ENCODE results near the gene CYFIP2. TPM values are rescaled to one million over a fixed set of nuclear protein-coding genes. Genes with fewer than 3 reads are reported as not detected.

Gene CYFIP2
- total and polyA plus RNA-seq, 2 of the 8 experiments (the other 6 are each of a cell fraction or from before 2014, with no cell fraction given): 45.1 to 80.6 TPM

DNA sequence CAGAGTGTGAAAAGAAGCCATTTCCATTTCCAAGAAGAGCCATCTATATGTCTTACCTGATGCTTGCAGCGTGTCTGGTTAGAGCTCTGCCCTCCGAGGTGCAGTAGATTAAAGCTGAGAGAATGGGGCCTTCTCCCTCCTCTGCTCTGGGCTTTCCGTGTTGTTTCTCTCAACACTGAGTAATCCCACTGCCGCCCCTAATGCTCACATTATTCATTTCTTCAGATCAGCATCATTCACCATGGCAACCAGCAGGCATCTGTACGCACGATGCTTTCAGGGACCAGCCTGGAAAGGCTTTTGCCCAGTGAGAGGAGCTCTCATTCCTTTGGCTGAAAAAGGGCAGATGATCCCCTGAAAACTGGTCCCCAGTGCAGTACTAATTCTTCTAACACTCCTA lies 79.6 kb downstream of the CYFIP2 start:
- no peak overlapping the region for H2BK5ac ChIP-seq (ENCODE audit: low read depth, low read length)
- whole genome bisulfite sequencing, 2 experiments (ENCODE audit: extremely low coverage in 1 of 2, insufficient coverage in 1 of 2, insufficient read length in 1 of 2, insufficient replicate concordance in 2 of 2, low coverage in 1 of 2, low lambda C conversion rate in 2 of 2, missing lambda C conversion rate in 1 of 2): 92% methylated on average over 6 of the region's 6 CpGs; no CpG with 5 or more reads in 1 of the 2 experiments
- H4K5ac ChIP-seq (ENCODE audit: insufficient read length, low read depth, low read length): no peak overlapping the region
- H3K27me3 ChIP-seq (replicated peaks in 1 of 4; ENCODE audit: control insufficient read depth in 3 of 4, extremely low read depth in 1 of 4, insufficient read depth in 3 of 4, low read length in 3 of 4): no peaks in the 10 kb centered on the region
- no peak overlapping the region for H2AK5ac ChIP-seq (ENCODE audit: low read depth, low read length)
- no peak overlapping the region for H3K4me2 ChIP-seq (ENCODE audit: insufficient read depth in 1 of 2, low read depth in 2 of 2, low read length in 2 of 2)
- no peaks in the 10 kb centered on the region for H3K23me2 ChIP-seq (ENCODE audit: low read depth, low read length)
- no peak overlapping the region for H4K8ac ChIP-seq (ENCODE audit: extremely low read depth, insufficient read depth, low read length)
- no peaks in the 10 kb centered on the region for H3K79me2 ChIP-seq (ENCODE audit: control insufficient read depth in 1 of 2, insufficient read depth in 2 of 2, low read length in 2 of 2)
- ChIA-PET CTCF (ENCODE audit: partially characterized antibody) (interaction anchor here (0.7 to 14.5 kb wide), 7 partner anchors 10 to 132 kb away, joined by 3 to 282 read pairs (median 20); no protein-coding TSS in a partner anchor), POLR2A (ENCODE audit: partially characterized antibody) (interaction anchor here (1.3 kb wide), 1 partner anchor 10 kb away, joined by 4 read pairs; no protein-coding TSS in a partner anchor)
- no peaks in the 10 kb centered on the region for H3K79me1 ChIP-seq (ENCODE audit: low read depth, low read length)
- H3K9me3 ChIP-seq (ENCODE audit: insufficient read depth in 2 of 2, low read depth in 1 of 2, low read length in 1 of 2): no peaks in the 10 kb centered on the region
- H2BK12ac ChIP-seq (ENCODE audit: low read depth, low read length): no peak overlapping the region
- H3K36me3 ChIP-seq (ENCODE audit: control insufficient read depth in 2 of 4, insufficient read depth in 4 of 4, low read length in 3 of 4): peaks cover 0 to 6% (median 0%) of the 10 kb centered on the region in 4 experiments; a peak in 3 of 8 replicates
- H3K27ac ChIP-seq (ENCODE audit: low read depth, low read length): no peak overlapping the region
- H4K20me1 ChIP-seq (replicated peaks in 1 of 2; ENCODE audit: control insufficient read depth in 1 of 2, insufficient read depth in 2 of 2, low read length in 2 of 2): no peaks in the 10 kb centered on the region
- H3K4ac ChIP-seq (replicated peaks; ENCODE audit: insufficient read length, low read depth, low read length): no peak overlapping the region
- no peak overlapping the region for H2BK20ac ChIP-seq (ENCODE audit: low read length)
- H4K91ac ChIP-seq (replicated peaks; ENCODE audit: insufficient read length, low read length): no peak overlapping the region
- no peak overlapping the region for H3K18ac ChIP-seq (ENCODE audit: extremely low read depth, low read length)
- FAIRE-seq (no peak), DNase-seq (ENCODE audit: low read depth in 1 of 2, low spot score in 2 of 2) (no peak)
- H3K14ac ChIP-seq (ENCODE audit: insufficient read length): no peak overlapping the region
- no peaks in the 10 kb centered on the region for H3K4me1 ChIP-seq (replicated peaks in 1 of 4; ENCODE audit: control insufficient read depth in 3 of 4, insufficient read depth in 4 of 4, low read length in 3 of 4)
- no peak overlapping the region for H2AFZ ChIP-seq (ENCODE audit: low read length)
- H3K23ac ChIP-seq (ENCODE audit: insufficient read length): no peak overlapping the region
- no peak overlapping the region for H2BK15ac ChIP-seq (ENCODE audit: low read length)
- H3K56ac ChIP-seq (replicated peaks; ENCODE audit: insufficient read length, low read depth, low read length): no peak overlapping the region
- no peak overlapping the region for H3K9ac ChIP-seq (replicated peaks in 1 of 4; ENCODE audit: extremely low read depth in 1 of 4, low read depth in 3 of 4, low read length in 3 of 4)
- H3K4me3 ChIP-seq (ENCODE audit: extremely low read depth in 1 of 4, insufficient read depth in 2 of 4, low read depth in 3 of 4, low read length in 4 of 4): no peak overlapping the region
- H2BK120ac ChIP-seq (replicated peaks; ENCODE audit: low read depth, low read length): no peak overlapping the region
- no peak for TF ChIP-seq EZH2 (IDR thresholded peaks at IDR 0.05; ENCODE audit: low read depth, low read length, severe bottlenecking)
- TF ChIP-seq TAF7 (optimal IDR thresholded peaks at IDR 0.05; ENCODE audit: borderline replicate concordance, low read depth, low read length): no peak
- no peak for TF ChIP-seq EP300 (IDR thresholded peaks at IDR 0.05; ENCODE audit: borderline replicate concordance in 1 of 2, low read depth in 2 of 2, low read length in 2 of 2)
- no peak for TF ChIP-seq BRCA1 (IDR thresholded peaks at IDR 0.05; ENCODE audit: low read depth, low read length)
- no peak for TF ChIP-seq NANOG (IDR thresholded peaks at IDR 0.05; ENCODE audit: insufficient read depth, low read depth, low read length, poor library complexity, severe bottlenecking)
- TF ChIP-seq POU5F1 (IDR thresholded peaks at IDR 0.05; ENCODE audit: low read depth, low read length): no peak
- TF ChIP-seq RFX5 (IDR thresholded peaks at IDR 0.05; ENCODE audit: borderline replicate concordance, low read depth, low read length): no peak
- TF ChIP-seq KDM4A (IDR thresholded peaks at IDR 0.05; ENCODE audit: low read depth, low read length, severe bottlenecking): no peak
- TF ChIP-seq SRF (IDR thresholded peaks at IDR 0.05; ENCODE audit: low read depth, low read length): no peak
- TF ChIP-seq TCF12 (IDR thresholded peaks at IDR 0.05; ENCODE audit: low read depth, low read length): no peak
- no peak for TF ChIP-seq RNF2 (IDR thresholded peaks at IDR 0.05; ENCODE audit: borderline replicate concordance, low read depth, low read length, missing control alignments, poor library complexity, severe bottlenecking)
- TF ChIP-seq SUZ12 (IDR thresholded peaks at IDR 0.05; ENCODE audit: low read length): no peak
- no peak for TF ChIP-seq JUN (IDR thresholded peaks at IDR 0.05; ENCODE audit: low read depth, low read length)

All from H1 (cell line).